Glutamatergic neuron (in vitro differentiated cells): ENCODE measurements around the gene SUMF1. TPM values are rescaled to one million over a fixed set of nuclear protein-coding genes. Genes with fewer than 3 reads are reported as not detected.

Experiments used
- DNase-seq: peaks from one replicate; pipeline ENCODE4 v3.0.0; 2022
- H3K27ac Mint-ChIP-seq: one replicate; pipeline ENCODE4 v1.8.0; 2020; ENCODE audit warnings: mild to moderate bottlenecking, mixed read lengths, inconsistent platforms; ENCODE audit not compliant: unreplicated experiment
- H3K27me3 Mint-ChIP-seq: one replicate; pipeline ENCODE4 v1.8.0; 2020; ENCODE audit warnings: mild to moderate bottlenecking, moderate library complexity, mixed read lengths, inconsistent platforms; ENCODE audit not compliant: unreplicated experiment
- H3K36me3 Mint-ChIP-seq: one replicate; pipeline ENCODE4 v1.8.0; 2020; ENCODE audit warnings: mild to moderate bottlenecking, mixed read lengths, inconsistent platforms; ENCODE audit not compliant: unreplicated experiment
- H3K4me1 Mint-ChIP-seq: one replicate; pipeline ENCODE4 v1.8.0; 2020; ENCODE audit warnings: mild to moderate bottlenecking, low read depth, mixed read lengths, inconsistent platforms; ENCODE audit not compliant: unreplicated experiment
- H3K4me3 Mint-ChIP-seq: one replicate; pipeline ENCODE4 v1.8.0; 2020; ENCODE audit warnings: mild to moderate bottlenecking, mixed read lengths, inconsistent platforms; ENCODE audit not compliant: unreplicated experiment
- H3K9me3 Mint-ChIP-seq: one replicate; pipeline ENCODE4 v1.8.0; 2020; ENCODE audit warnings: mild to moderate bottlenecking, moderate library complexity, mixed read lengths, inconsistent platforms; ENCODE audit not compliant: unreplicated experiment
- CTCF ChIP-seq: fragments of 200-600 bp; sonication (generic); IDR thresholded peaks from one replicate; pipeline ENCODE4 v1.5.0; 2021; ENCODE audit not compliant: partially characterized antibody, unreplicated experiment
- total RNA-seq: library from RNA; stranded (reverse); fragmentation: NEBNext Ultra II Directional; extraction: Animal tissue kit (Norgen Biotek cat#: 25700); gene quantifications from one replicate; pipeline ENCODE4 v1.2.1, GENCODE V29; 2021; ENCODE audit not compliant: unreplicated experiment

Gene SUMF1
- total RNA-seq, 1 donor from 2014 or later: 7.2 TPM

GRCh38 chr3:4351164-4351855, 115.8 kb downstream of the SUMF1 start:
- no peaks in the 10 kb centered on the region for H3K36me3 Mint-ChIP-seq
- no peaks in the 10 kb centered on the region for H3K4me1 Mint-ChIP-seq
- no peak overlapping the region for H3K4me3 Mint-ChIP-seq
- TF ChIP-seq CTCF: no peak
- no peaks in the 10 kb centered on the region for H3K9me3 Mint-ChIP-seq
- no peak for DNase-seq
- H3K27ac Mint-ChIP-seq: no peak overlapping the region
- no peaks in the 10 kb centered on the region for H3K27me3 Mint-ChIP-seq

DNA sequence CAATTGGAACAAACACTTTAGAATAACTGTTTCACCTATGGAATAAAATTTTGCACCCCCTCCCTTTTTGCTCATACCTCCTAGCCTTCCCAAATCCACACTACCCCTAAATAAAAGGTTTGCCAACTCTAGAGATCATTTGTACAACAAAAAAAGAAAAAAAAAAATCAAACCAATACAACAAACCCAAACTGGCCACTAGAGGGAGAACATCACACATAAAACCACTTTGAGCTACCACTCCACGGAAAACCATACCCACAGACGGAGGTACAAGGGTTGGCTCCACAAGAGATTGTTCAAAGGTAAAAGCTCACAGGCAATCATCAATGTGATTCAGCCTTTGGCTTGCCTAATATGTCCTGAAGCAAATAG, 116.3 kb downstream of the SUMF1 start:
- no peak overlapping the region for H3K27ac Mint-ChIP-seq
- no peaks in the 10 kb centered on the region for H3K4me1 Mint-ChIP-seq
- DNase-seq: no peak
- no peak overlapping the region for H3K4me3 Mint-ChIP-seq
- no peaks in the 10 kb centered on the region for H3K36me3 Mint-ChIP-seq
- peak; percentile 93 for TF ChIP-seq CTCF
- no peaks in the 10 kb centered on the region for H3K27me3 Mint-ChIP-seq
- no peaks in the 10 kb centered on the region for H3K9me3 Mint-ChIP-seq

DNA sequence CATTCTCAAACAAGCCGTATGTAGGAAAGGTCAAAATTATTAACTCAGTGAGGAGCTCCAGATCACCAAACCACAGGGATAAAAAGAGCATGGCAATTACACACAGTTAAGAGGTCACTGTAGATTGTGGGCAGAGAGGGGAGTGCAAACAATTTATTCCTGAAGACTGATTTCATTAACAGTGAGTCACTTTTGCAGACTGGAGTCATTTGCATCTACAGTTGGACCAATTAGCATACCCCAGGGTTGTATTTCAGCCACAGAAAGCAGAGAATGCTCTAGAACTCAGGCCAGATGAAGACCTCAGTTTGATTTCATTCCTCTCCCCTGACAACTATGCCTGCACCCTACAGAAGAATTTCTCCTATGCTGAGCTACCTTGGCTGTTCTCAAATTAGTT, 123.8 kb downstream of the SUMF1 start:
- H3K27ac Mint-ChIP-seq: no peak overlapping the region
- H3K27me3 Mint-ChIP-seq: no peaks in the 10 kb centered on the region
- H3K9me3 Mint-ChIP-seq: no peaks in the 10 kb centered on the region

GRCh38 chr3:4341336-4341675, 125.8 kb downstream of the SUMF1 start:
- Mint-ChIP-seq H3K4me3 (no peak overlapping the region), H3K36me3 (peaks cover 4% of the 10 kb centered on the region), H3K27ac (no peak overlapping the region), H3K9me3 (no peaks in the 10 kb centered on the region), H3K4me1 (peaks cover 5% of the 10 kb centered on the region), H3K27me3 (no peaks in the 10 kb centered on the region)
- no peak for TF ChIP-seq CTCF
- no peak for DNase-seq

More for the DNA sequence above, 123.8 kb downstream of the SUMF1 start:
- peaks cover 4% of the 10 kb centered on the region for H3K36me3 Mint-ChIP-seq
- TF ChIP-seq CTCF: no peak
- no peak for DNase-seq
- no peak overlapping the region for H3K4me3 Mint-ChIP-seq
- H3K4me1 Mint-ChIP-seq: peaks cover 5% of the 10 kb centered on the region

- H3K27ac Mint-ChIP-seq: no peak overlapping the region
These were observed 126.4 kb downstream of the SUMF1 start for GRCh38 chr3:4340411-4341335.

More at GRCh38 chr3:4340411-4341335, 126.4 kb downstream of the SUMF1 start:
- no peak for DNase-seq
- Mint-ChIP-seq H3K27me3 (no peaks in the 10 kb centered on the region), H3K9me3 (no peaks in the 10 kb centered on the region), H3K36me3 (peaks cover 4% of the 10 kb centered on the region), H3K4me3 (no peak overlapping the region), H3K4me1 (peaks cover 5% of the 10 kb centered on the region)
- TF ChIP-seq CTCF: no peak
